Left forelimb (tissue), 1 donor: Measurements from ENCODE around the gene TOM1L2.

Experiments
- DNase-seq: peaks from one replicate; pipeline ENCODE4 v3.0.0-alpha.2; 2018; ENCODE audit warnings: low spot score

TOM1L2 gene

GRCh38 chr17:17806611-17807274 is 165.5 kb downstream of the TOM1L2 start:
- DNase-seq: no peak

- no peak for DNase-seq
Measured at GRCh38 chr17:17806035-17806434, 166.2 kb downstream of the TOM1L2 start.

- DNase-seq: no peak
Measured at GRCh38 chr17:17805575-17805974, 166.6 kb downstream of the TOM1L2 start.

- DNase-seq: no peak
Measured at GRCh38 chr17:17804007-17804406, 168.2 kb downstream of the TOM1L2 start.

- no peak for DNase-seq
Measured at GRCh38 chr17:17801800-17802481, 170.3 kb downstream of the TOM1L2 start.

GRCh38 chr17:17800504-17801021 is 171.6 kb downstream of the TOM1L2 start:
- DNase-seq: no peak

GRCh38 chr17:17798573-17799255 is 173.5 kb downstream of the TOM1L2 start:
- no peak for DNase-seq

- no peak for DNase-seq
Measured at GRCh38 chr17:17798010-17798556, 174.1 kb downstream of the TOM1L2 start.

- DNase-seq: no peak
Measured at GRCh38 chr17:17797119-17797809, 174.9 kb downstream of the TOM1L2 start.

GRCh38 chr17:17796787-17797061 is 175.5 kb downstream of the TOM1L2 start:
- DNase-seq: no peak

GRCh38 chr17:17795946-17796786 is 176.0 kb downstream of the TOM1L2 start:
- no peak for DNase-seq

GRCh38 chr17:17795296-17795695 is 176.9 kb downstream of the TOM1L2 start:
- DNase-seq: no peak

- no peak for DNase-seq
Measured at GRCh38 chr17:17794382-17794781, 177.8 kb downstream of the TOM1L2 start.
